Measurements from ENCODE around the gene LRP1.

DNA sequence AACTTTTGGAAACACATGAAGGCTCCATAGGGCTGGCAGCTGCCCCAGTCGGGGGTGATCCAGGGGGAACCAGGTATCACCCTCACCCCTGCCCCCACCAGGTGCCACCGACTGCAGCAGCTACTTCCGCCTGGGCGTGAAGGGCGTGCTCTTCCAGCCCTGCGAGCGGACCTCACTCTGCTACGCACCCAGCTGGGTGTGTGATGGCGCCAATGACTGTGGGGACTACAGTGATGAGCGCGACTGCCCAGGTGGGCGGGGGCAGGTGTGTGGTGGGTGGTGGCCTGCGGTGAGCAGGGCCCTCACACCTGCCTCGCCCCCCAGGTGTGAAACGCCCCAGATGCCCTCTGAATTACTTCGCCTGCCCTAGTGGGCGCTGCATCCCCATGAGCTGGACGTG, 66.0 kb downstream of the LRP1 start:
- TF ChIP-seq, protein P1, sequence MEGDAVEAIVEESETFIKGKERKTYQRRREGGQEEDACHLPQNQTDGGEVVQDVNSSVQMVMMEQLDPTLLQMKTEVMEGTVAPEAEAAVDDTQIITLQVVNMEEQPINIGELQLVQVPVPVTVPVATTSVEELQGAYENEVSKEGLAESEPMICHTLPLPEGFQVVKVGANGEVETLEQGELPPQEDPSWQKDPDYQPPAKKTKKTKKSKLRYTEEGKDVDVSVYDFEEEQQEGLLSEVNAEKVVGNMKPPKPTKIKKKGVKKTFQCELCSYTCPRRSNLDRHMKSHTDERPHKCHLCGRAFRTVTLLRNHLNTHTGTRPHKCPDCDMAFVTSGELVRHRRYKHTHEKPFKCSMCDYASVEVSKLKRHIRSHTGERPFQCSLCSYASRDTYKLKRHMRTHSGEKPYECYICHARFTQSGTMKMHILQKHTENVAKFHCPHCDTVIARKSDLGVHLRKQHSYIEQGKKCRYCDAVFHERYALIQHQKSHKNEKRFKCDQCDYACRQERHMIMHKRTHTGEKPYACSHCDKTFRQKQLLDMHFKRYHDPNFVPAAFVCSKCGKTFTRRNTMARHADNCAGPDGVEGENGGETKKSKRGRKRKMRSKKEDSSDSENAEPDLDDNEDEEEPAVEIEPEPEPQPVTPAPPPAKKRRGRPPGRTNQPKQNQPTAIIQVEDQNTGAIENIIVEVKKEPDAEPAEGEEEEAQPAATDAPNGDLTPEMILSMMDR (IDR thresholded peaks at IDR 0.05) = no peak
- no peak for TF ChIP-seq POLR2AphosphoS5 (IDR thresholded peaks at IDR 0.05; ENCODE audit: low read depth, low read length)
- TF ChIP-seq, protein P2, sequence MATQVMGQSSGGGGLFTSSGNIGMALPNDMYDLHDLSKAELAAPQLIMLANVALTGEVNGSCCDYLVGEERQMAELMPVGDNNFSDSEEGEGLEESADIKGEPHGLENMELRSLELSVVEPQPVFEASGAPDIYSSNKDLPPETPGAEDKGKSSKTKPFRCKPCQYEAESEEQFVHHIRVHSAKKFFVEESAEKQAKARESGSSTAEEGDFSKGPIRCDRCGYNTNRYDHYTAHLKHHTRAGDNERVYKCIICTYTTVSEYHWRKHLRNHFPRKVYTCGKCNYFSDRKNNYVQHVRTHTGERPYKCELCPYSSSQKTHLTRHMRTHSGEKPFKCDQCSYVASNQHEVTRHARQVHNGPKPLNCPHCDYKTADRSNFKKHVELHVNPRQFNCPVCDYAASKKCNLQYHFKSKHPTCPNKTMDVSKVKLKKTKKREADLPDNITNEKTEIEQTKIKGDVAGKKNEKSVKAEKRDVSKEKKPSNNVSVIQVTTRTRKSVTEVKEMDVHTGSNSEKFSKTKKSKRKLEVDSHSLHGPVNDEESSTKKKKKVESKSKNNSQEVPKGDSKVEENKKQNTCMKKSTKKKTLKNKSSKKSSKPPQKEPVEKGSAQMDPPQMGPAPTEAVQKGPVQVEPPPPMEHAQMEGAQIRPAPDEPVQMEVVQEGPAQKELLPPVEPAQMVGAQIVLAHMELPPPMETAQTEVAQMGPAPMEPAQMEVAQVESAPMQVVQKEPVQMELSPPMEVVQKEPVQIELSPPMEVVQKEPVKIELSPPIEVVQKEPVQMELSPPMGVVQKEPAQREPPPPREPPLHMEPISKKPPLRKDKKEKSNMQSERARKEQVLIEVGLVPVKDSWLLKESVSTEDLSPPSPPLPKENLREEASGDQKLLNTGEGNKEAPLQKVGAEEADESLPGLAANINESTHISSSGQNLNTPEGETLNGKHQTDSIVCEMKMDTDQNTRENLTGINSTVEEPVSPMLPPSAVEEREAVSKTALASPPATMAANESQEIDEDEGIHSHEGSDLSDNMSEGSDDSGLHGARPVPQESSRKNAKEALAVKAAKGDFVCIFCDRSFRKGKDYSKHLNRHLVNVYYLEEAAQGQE (IDR thresholded peaks at IDR 0.05; ENCODE audit: insufficient read depth in 1 of 2, low read depth in 2 of 2, low read length in 1 of 2) = no peak
- TF ChIP-seq SIN3A (IDR thresholded peaks at IDR 0.05; ENCODE audit: borderline replicate concordance, insufficient read depth, low read depth, low read length) = no peak
